ENCODE data around the gene PTN.

The PTN gene

GRCh38 chr7:137342265-137342664 lies 1.3 kb downstream of the PTN start:
- Histone ChIP-seq H3K4me2 (ENCODE audit: low read length) (no peak overlapping the region), H3F3A (ENCODE audit: control insufficient read depth, insufficient read depth) (no peaks in the 10 kb centered on the region), H3K27ac (ENCODE audit: low read depth, low read length) (no peak overlapping the region), H3K4me1 (ENCODE audit: control insufficient read depth, low read length) (no peaks in the 10 kb centered on the region), H3K27me3 (ENCODE audit: control insufficient read depth, low read length) (no peaks in the 10 kb centered on the region), H3K36me3 (ENCODE audit: control insufficient read depth, low read length) (no peaks in the 10 kb centered on the region), H3K79me2 (ENCODE audit: control insufficient read depth, low read length) (no peaks in the 10 kb centered on the region), H3K9me3 (ENCODE audit: control insufficient read depth, insufficient read depth, low read length) (no peaks in the 10 kb centered on the region), H3K4me3 (ENCODE audit: low read length) (no peak overlapping the region), H3K9me2 (replicated peaks; ENCODE audit: control insufficient read depth, low read length) (no peaks in the 10 kb centered on the region), H4K20me1 (ENCODE audit: control insufficient read depth, insufficient read depth, low read depth, low read length) (no peaks in the 10 kb centered on the region)
- TF ChIP-seq CTCF (IDR thresholded peaks at IDR 0.05; ENCODE audit: low read depth, low read length, poor library complexity, severe bottlenecking), result no peak

DNA sequence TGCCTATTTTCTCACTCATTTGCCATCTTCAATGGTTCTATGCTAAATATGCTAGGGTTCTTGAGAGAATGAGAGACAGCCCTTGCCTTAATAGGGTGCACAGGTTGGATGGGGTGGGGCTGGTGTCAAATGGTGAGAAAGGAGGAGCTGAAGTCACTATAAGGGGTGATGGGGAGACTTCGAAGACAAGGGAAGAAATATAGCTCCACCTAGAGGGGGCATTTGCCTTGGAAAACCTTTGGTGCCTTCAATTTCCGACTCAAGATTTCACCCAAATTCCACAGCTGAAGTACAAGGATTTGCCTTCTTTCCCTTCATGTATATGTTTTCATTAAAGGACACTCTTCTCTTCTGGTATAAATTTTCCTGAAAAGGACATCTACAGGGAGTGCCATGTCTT lies 5.6 kb downstream of the PTN start:
- no peaks in the 10 kb centered on the region for H3F3A ChIP-seq (ENCODE audit: control insufficient read depth, insufficient read depth)
- no peaks in the 10 kb centered on the region; the same call in 1 of the 2 replicates for H3K9me3 ChIP-seq (ENCODE audit: control insufficient read depth, insufficient read depth, low read length)
- no peaks in the 10 kb centered on the region for H3K9me2 ChIP-seq (replicated peaks; ENCODE audit: control insufficient read depth, low read length)
- H3K79me2 ChIP-seq (ENCODE audit: control insufficient read depth, low read length), result no peaks in the 10 kb centered on the region
- H3K27ac ChIP-seq (ENCODE audit: low read depth, low read length), result no peak overlapping the region
- H3K27me3 ChIP-seq (ENCODE audit: control insufficient read depth, low read length), result no peaks in the 10 kb centered on the region
- H3K4me3 ChIP-seq (ENCODE audit: low read length), result no peak overlapping the region
- H3K4me2 ChIP-seq (ENCODE audit: low read length), result no peak overlapping the region
- H4K20me1 ChIP-seq (ENCODE audit: control insufficient read depth, insufficient read depth, low read depth, low read length), result no peaks in the 10 kb centered on the region
- H3K4me1 ChIP-seq (ENCODE audit: control insufficient read depth, low read length), result no peaks in the 10 kb centered on the region
- no peak for TF ChIP-seq EZH2phosphoT487 (IDR thresholded peaks at IDR 0.05; ENCODE audit: borderline replicate concordance, low read length)
- no peak for TF ChIP-seq CTCF (IDR thresholded peaks at IDR 0.05; ENCODE audit: low read depth, low read length, poor library complexity, severe bottlenecking)
- H3K36me3 ChIP-seq (ENCODE audit: control insufficient read depth, low read length), result no peaks in the 10 kb centered on the region

- no peaks in the 10 kb centered on the region for H3K79me2 ChIP-seq (ENCODE audit: control insufficient read depth, low read length)
- H3F3A ChIP-seq (ENCODE audit: control insufficient read depth, insufficient read depth), result no peaks in the 10 kb centered on the region
- no peak overlapping the region for H3K4me2 ChIP-seq (ENCODE audit: low read length)
- H3K9me2 ChIP-seq (replicated peaks; ENCODE audit: control insufficient read depth, low read length), result no peaks in the 10 kb centered on the region
- H3K27me3 ChIP-seq (ENCODE audit: control insufficient read depth, low read length), result no peaks in the 10 kb centered on the region
- H3K9me3 ChIP-seq (ENCODE audit: control insufficient read depth, insufficient read depth, low read length), result no peaks in the 10 kb centered on the region; the same call in 1 of the 2 replicates
- no peaks in the 10 kb centered on the region for H4K20me1 ChIP-seq (ENCODE audit: control insufficient read depth, insufficient read depth, low read depth, low read length)
- no peak overlapping the region for H3K27ac ChIP-seq (ENCODE audit: low read depth, low read length)
- no peak overlapping the region for H3K4me3 ChIP-seq (ENCODE audit: low read length)
- no peaks in the 10 kb centered on the region for H3K36me3 ChIP-seq (ENCODE audit: control insufficient read depth, low read length)
- no peaks in the 10 kb centered on the region for H3K4me1 ChIP-seq (ENCODE audit: control insufficient read depth, low read length)
- TF ChIP-seq EZH2phosphoT487 (IDR thresholded peaks at IDR 0.05; ENCODE audit: borderline replicate concordance, low read length) (no peak), CTCF (IDR thresholded peaks at IDR 0.05; ENCODE audit: low read depth, low read length, poor library complexity, severe bottlenecking) (no peak)
Observed at GRCh38 chr7:137335814-137336213, 7.7 kb downstream of the PTN start.

DNA sequence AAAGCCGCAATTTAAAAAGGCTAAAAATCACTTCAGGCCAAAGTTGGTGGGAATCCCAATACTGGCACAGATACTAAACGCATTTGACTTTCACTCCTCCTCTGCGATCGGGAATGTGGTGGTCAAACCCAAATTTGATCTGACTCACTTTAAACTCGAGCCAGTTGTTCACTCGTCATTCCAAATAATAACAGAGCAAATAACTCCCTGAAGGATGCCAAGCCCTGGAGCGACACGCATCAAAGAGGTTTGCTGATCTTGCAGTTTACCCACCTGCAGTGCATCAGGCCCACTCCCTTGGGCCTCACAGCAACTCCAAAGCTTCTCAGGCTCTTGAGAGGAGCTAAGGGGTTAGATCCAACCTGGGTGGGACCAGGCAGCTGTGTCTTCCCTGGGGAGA lies 12.2 kb downstream of the PTN start:
- H3K36me3 ChIP-seq (ENCODE audit: control insufficient read depth, low read length), result no peaks in the 10 kb centered on the region
- H3K4me2 ChIP-seq (ENCODE audit: low read length), result no peak overlapping the region
- no peaks in the 10 kb centered on the region for H3K79me2 ChIP-seq (ENCODE audit: control insufficient read depth, low read length)
- H3K9me3 ChIP-seq (ENCODE audit: control insufficient read depth, insufficient read depth, low read length), result no peaks in the 10 kb centered on the region; the same call in 1 of the 2 replicates
- H3K27ac ChIP-seq (ENCODE audit: low read depth, low read length), result no peak overlapping the region
- H3K4me1 ChIP-seq (ENCODE audit: control insufficient read depth, low read length), result no peaks in the 10 kb centered on the region
- no peak overlapping the region for H3K4me3 ChIP-seq (ENCODE audit: low read length)
- H4K20me1 ChIP-seq (ENCODE audit: control insufficient read depth, insufficient read depth, low read depth, low read length), result no peaks in the 10 kb centered on the region
- no peaks in the 10 kb centered on the region for H3F3A ChIP-seq (ENCODE audit: control insufficient read depth, insufficient read depth)
- no peak for TF ChIP-seq CTCF (IDR thresholded peaks at IDR 0.05; ENCODE audit: low read depth, low read length, poor library complexity, severe bottlenecking)
- TF ChIP-seq EZH2phosphoT487 (IDR thresholded peaks at IDR 0.05; ENCODE audit: borderline replicate concordance, low read length), result no peak
- no peaks in the 10 kb centered on the region for H3K9me2 ChIP-seq (replicated peaks; ENCODE audit: control insufficient read depth, low read length)
- no peaks in the 10 kb centered on the region for H3K27me3 ChIP-seq (ENCODE audit: control insufficient read depth, low read length)
